Measurements from ENCODE around the gene NLRP6. TPM values are rescaled to one million over a fixed set of nuclear protein-coding genes. Genes with fewer than 3 reads are reported as not detected.
A peak's percentile ranks its signal among the peaks of the same experiment; 100 is the strongest.

Gene NLRP6
- total and polyA plus RNA-seq, 2 donors (not counting 1 experiment from before 2014, with no cell fraction given), result 1.4 to 2.7 TPM

DNA sequence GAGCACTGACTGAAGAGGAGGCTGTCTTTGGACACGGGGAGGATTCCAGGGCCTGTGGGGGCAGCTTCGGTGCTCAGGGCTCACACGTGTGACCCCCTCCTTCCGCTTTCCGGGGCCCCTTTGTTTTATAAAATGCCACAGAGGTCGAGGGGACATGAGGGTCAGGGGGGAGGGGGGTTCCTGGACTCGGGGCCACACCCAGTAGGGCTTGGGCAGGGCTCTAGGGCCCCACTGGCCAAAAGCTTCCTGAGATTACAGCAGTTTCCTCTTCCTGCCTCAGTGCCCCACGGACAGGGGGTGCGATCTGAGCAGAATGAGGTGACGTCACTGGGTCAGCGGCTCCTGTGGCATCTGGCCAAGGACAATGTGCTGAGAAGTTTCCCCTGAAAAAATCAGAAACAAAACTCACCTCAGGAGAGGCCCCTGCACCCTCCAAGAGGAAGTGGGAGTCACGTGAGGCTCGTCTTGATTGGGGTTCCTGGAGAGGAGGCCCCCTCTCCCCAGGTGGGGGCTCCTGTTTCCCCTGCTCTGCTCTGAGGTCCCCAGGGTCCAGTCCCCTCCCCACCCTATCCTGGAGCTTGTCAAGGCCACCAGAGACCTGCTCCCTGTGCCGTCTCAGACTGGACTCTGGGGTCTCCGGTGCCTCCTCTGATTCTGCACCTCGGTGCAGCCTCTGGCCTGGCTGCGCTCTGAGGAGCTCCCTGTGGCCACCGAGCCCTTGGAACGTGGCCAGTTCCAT lies 48.8 kb downstream of the NLRP6 start:
- Histone ChIP-seq H3K4me3 (ENCODE audit: control extremely low read depth in 1 of 5, extremely low read depth in 1 of 5, insufficient read depth in 1 of 5, low read depth in 2 of 5, low read length in 4 of 5) (peak overlapping the region in 4 of 5 experiments; percentile 21 to 34 (median 26)), H3K36me3 (replicated peaks in 1 of 2; ENCODE audit: control extremely low read depth in 1 of 2, control insufficient read depth in 1 of 2, extremely low read depth in 1 of 2, insufficient read depth in 2 of 2, low read length in 1 of 2) (no peaks in the 10 kb centered on the region), H4K20me1 (ENCODE audit: control insufficient read depth, insufficient read depth, low read length, poor library complexity, severe bottlenecking) (no peaks in the 10 kb centered on the region), H3K4me1 (ENCODE audit: control insufficient read depth in 2 of 2, insufficient read depth in 2 of 2, low read length in 2 of 2) (peaks cover 34 to 55% of the 10 kb centered on the region in 2 donors), H3K9me3 (ENCODE audit: control extremely low read depth in 1 of 3, control insufficient read depth in 2 of 3, insufficient read depth in 1 of 3, low read length in 2 of 3) (peaks cover 0 to 10% (median 0%) of the 10 kb centered on the region in 3 donors), H3K79me2 (ENCODE audit: control insufficient read depth, insufficient read depth, low read length) (no peaks in the 10 kb centered on the region), H3K27ac (ENCODE audit: low read length in 2 of 2) (peak overlapping the region; percentile 95 to 96), H2AFZ (ENCODE audit: insufficient read depth, low read depth, low read length, poor library complexity, severe bottlenecking) (peak overlapping the region; percentile 82), H3K9ac (ENCODE audit: low read length) (peak overlapping the region; percentile 57), H3K27me3 (replicated peaks in 1 of 4; ENCODE audit: control extremely low read depth in 1 of 4, control insufficient read depth in 3 of 4, insufficient read depth in 4 of 4, low read length in 3 of 4) (no peaks in the 10 kb centered on the region), H3K4me2 (replicated peaks; ENCODE audit: low read depth, low read length, poor library complexity, severe bottlenecking) (peak overlapping the region; percentile 81)
- ATAC-seq (ENCODE audit: low read depth) (peak; percentile 74), DNase-seq (peak; percentile 87)
- POLR2A ChIA-PET, result interaction anchor here (0.8 to 1.5 kb wide), 5 partner anchors 22 to 120 kb away, joined by 3 to 8 read pairs (median 3); partner anchors contain the start of gene BET1L
- CTCF ChIA-PET, result interaction anchor here (1.0 to 4.4 kb wide), 5 partner anchors 12 to 89 kb away, joined by 3 to 23 read pairs (median 5); no protein-coding TSS in a partner anchor
- TF ChIP-seq, protein P1, sequence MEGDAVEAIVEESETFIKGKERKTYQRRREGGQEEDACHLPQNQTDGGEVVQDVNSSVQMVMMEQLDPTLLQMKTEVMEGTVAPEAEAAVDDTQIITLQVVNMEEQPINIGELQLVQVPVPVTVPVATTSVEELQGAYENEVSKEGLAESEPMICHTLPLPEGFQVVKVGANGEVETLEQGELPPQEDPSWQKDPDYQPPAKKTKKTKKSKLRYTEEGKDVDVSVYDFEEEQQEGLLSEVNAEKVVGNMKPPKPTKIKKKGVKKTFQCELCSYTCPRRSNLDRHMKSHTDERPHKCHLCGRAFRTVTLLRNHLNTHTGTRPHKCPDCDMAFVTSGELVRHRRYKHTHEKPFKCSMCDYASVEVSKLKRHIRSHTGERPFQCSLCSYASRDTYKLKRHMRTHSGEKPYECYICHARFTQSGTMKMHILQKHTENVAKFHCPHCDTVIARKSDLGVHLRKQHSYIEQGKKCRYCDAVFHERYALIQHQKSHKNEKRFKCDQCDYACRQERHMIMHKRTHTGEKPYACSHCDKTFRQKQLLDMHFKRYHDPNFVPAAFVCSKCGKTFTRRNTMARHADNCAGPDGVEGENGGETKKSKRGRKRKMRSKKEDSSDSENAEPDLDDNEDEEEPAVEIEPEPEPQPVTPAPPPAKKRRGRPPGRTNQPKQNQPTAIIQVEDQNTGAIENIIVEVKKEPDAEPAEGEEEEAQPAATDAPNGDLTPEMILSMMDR (IDR thresholded peaks at IDR 0.05), result no peak
- no peak for TF ChIP-seq EZH2 (IDR thresholded peaks at IDR 0.05; ENCODE audit: borderline replicate concordance, insufficient read depth, low read depth, low read length, poor library complexity, severe bottlenecking)
- no peaks in the 10 kb centered on the region for H3K9me3 Mint-ChIP-seq (ENCODE audit: insufficient read depth)
- H3K4me3 Mint-ChIP-seq, result peak overlapping the region; percentile 66
- H3K27me3 Mint-ChIP-seq, result no peaks in the 10 kb centered on the region
- peak overlapping the region; percentile 95 for H3K27ac Mint-ChIP-seq
- peaks cover 54% of the 10 kb centered on the region for H3K4me1 Mint-ChIP-seq
- WGBS (ENCODE audit: insufficient coverage), result 15% methylated on average over 14 of the region's 19 CpGs
- intact Hi-C loops (cut with micrococcal nuclease), result no loop called here

DNA sequence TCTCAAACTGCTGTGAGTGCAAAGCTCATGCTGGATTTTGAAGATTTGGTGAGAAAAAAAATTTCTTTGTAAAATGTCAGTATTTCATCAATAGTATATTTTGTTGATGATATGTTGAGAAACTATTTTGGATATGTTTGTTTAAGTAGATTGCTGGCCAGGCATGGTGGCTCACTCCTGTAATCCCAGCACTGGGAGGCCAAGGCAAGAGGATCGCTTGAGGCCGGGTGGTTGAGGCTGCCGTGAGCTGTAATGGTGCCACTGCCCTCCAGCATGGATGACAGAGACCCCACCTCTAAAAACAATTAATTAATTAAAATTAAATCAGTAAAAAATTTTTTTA lies 49.3 kb downstream of the NLRP6 start:
- ChIA-PET CTCF (interaction anchor here (1.0 to 4.4 kb wide), 6 partner anchors 12 to 90 kb away, joined by 3 to 23 read pairs (median 4); no protein-coding TSS in a partner anchor), POLR2A (interaction anchor here (0.8 to 1.5 kb wide), 5 partner anchors 21 to 120 kb away, joined by 3 to 8 read pairs (median 3); partner anchors contain the start of gene BET1L)
- Mint-ChIP-seq H3K4me1 (peaks cover 54% of the 10 kb centered on the region), H3K27me3 (no peaks in the 10 kb centered on the region), H3K4me3 (peak overlapping the region; percentile 66), H3K9me3 (ENCODE audit: insufficient read depth) (no peaks in the 10 kb centered on the region), H3K27ac (peak overlapping the region; percentile 95)
- H3K27me3 ChIP-seq (replicated peaks in 1 of 4; ENCODE audit: control extremely low read depth in 1 of 4, control insufficient read depth in 3 of 4, insufficient read depth in 4 of 4, low read length in 3 of 4), result no peaks in the 10 kb centered on the region
- no peak for ATAC-seq (ENCODE audit: low read depth)
- DNase-seq, result no peak
- peaks cover 34 to 55% of the 10 kb centered on the region in 2 donors for H3K4me1 ChIP-seq (ENCODE audit: control insufficient read depth in 2 of 2, insufficient read depth in 2 of 2, low read length in 2 of 2)
- intact Hi-C loops (cut with micrococcal nuclease), result no loop called here
- H2AFZ ChIP-seq (ENCODE audit: insufficient read depth, low read depth, low read length, poor library complexity, severe bottlenecking), result peak overlapping the region; percentile 82
- peak overlapping the region in 3 of 5 experiments; percentile 21 to 34 (median 26) for H3K4me3 ChIP-seq (ENCODE audit: control extremely low read depth in 1 of 5, extremely low read depth in 1 of 5, insufficient read depth in 1 of 5, low read depth in 2 of 5, low read length in 4 of 5)
- no peaks in the 10 kb centered on the region for H3K36me3 ChIP-seq (replicated peaks in 1 of 2; ENCODE audit: control extremely low read depth in 1 of 2, control insufficient read depth in 1 of 2, extremely low read depth in 1 of 2, insufficient read depth in 2 of 2, low read length in 1 of 2)
- H3K4me2 ChIP-seq (replicated peaks; ENCODE audit: low read depth, low read length, poor library complexity, severe bottlenecking), result peak overlapping the region; percentile 81
- no CpG with 5 or more reads among the region's 3 CpGs for WGBS (ENCODE audit: insufficient coverage)
- H4K20me1 ChIP-seq (ENCODE audit: control insufficient read depth, insufficient read depth, low read length, poor library complexity, severe bottlenecking), result no peaks in the 10 kb centered on the region
- H3K27ac ChIP-seq (ENCODE audit: low read length in 2 of 2), result peak overlapping the region; percentile 95 to 96
- TF ChIP-seq EZH2 (IDR thresholded peaks at IDR 0.05; ENCODE audit: borderline replicate concordance, insufficient read depth, low read depth, low read length, poor library complexity, severe bottlenecking), result no peak
- TF ChIP-seq, protein P1 (IDR thresholded peaks at IDR 0.05), result no peak
- H3K9me3 ChIP-seq (ENCODE audit: control extremely low read depth in 1 of 3, control insufficient read depth in 2 of 3, insufficient read depth in 1 of 3, low read length in 2 of 3), result peaks cover 0 to 10% (median 0%) of the 10 kb centered on the region in 3 donors
- H3K9ac ChIP-seq (ENCODE audit: low read length), result peak overlapping the region; percentile 57
- H3K79me2 ChIP-seq (ENCODE audit: control insufficient read depth, insufficient read depth, low read length), result no peaks in the 10 kb centered on the region

All from B cell (primary cell).